Activated naive CD4-positive, alpha-beta T cell treated with Interleukin-2 at 50 U/mL for 16 hours (primary cell): ENCODE results near the gene MRPS17.
"Not testable (repeated sequence)": the region's sequence is repeated elsewhere in the genome, so short reads cannot be mapped to it uniquely, and the experiment has no call there.

Experiments
- DNase-seq: peaks from one replicate; pipeline ENCODE4 v3.0.0-alpha.2; 2020

MRPS17 gene

DNA sequence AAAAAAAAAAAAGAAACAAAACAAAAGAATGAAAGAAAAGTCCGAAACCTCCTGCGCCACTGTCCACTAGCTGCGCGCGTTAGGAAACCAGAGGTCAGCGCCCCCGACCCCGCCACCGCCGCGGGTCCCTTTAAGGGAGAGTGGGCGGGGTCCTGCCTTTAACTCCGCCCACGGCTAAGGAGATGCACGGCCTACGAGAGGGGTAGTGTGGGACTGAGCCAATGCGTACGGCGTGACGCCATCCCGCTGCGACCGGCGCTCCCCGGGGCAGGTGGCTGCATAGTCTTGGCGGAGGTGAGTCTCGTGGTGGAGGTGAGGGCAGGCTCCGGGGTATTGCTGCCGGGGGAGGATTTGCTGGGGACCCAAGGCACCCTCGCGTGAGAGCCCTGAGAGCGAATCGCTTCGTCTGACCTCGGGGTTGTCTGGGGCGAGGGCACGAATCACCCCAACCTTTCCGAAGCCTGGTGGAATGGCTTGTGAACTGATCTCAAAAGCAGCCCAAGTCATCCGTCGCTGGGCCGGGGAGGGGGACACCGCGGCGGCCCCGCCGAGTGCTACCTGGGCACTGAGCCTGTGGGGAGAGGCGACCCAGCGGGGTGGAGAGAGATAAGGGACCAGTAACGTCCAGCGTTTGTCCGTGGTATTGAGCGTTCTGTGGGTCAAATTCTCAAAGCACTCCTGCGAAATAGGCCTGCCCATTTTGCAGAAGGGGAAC, at the start of gene MRPS17:
TSS of gene MRPS17 (plus strand) at position 241 of the 715 bp plus-strand sequence. CDS start 1,319 bp downstream, outside the sequence.
- peak; percentile 93 for DNase-seq

DNA sequence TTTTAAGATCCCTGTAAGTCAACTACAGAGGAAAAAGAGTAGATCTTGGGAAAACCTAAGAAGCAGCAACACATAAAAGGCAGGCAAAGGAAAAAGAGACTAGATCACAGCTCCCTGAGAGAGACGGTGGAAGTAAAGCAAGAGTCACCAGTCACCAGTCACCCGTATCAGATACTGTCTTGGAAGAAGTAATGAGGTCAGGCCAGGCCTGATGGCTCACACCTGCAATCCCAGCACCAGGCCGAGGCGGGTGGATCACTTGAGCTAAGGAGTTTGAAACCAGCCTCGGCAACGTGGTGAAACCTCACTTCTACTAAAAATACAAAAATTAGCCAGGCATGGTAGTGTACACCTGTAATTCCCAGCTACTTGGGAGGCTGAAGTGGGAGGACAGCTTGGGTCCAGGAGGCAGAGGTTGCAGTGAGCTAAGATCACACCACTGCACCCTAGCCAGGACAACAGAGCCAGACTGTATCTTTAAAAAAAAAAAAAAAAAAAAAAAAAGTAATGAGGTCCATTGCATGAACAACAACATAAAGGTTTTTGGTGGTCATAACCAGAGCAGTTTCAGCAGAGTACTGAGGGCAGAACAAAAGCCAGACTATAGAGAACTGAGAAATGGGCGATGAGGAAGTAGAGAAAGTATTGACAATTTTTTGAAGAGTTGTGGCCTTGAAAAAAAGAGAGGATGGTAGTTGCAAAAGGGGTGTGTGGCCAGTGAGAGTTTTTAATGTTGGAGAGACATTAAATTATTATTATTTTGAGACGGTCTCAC, 47.5 kb upstream of the MRPS17 start:
- no peak for DNase-seq

- DNase-seq: no peak
These were observed 38.9 kb upstream of the MRPS17 start for GRCh38 chr7:55912748-55913158.

- DNase-seq: no peak
These were observed 33.9 kb upstream of the MRPS17 start for GRCh38 chr7:55917771-55918170.

DNA sequence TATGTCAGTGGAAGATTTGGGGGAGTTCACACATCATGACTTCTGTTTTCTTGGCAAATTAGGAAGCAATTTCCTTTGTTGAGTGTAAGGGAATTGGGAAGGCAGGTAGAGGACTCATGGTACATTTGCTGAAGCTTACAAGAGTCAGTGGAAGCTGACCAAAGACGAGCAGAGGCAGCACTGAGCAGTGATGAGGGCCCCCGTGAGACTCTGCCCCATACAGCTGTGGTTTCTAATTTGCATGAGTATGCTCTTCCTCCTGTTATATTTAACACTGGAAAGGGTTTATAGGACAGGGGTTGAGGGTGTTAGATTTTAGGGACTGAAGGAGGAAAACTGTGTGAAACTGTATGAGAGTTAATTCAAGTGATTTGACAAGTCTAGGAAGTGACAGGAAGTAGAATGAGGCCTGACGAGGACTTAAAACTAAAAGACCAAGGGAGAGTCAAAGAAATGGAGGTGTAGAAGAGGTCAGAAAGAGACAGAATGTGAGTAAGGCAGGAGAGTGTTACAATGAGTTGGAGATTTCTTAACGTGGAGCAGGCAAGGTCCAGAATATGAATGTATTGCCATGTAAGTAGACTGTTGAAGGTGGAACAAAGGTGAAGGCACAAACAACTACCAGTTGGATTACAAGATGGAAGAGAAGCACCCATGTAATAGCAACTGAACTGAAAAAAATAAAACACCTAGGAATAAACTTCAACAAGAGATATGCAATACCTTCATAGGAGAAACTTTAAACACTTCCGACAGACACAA, 23.5 kb upstream of the MRPS17 start:
- DNase-seq: no peak

- no peak for DNase-seq
These were observed 20.1 kb upstream of the MRPS17 start for GRCh38 chr7:55931421-55932151.

GRCh38 chr7:55939514-55940123, 12.1 kb upstream of the MRPS17 start:
- DNase-seq: no peak

GRCh38 chr7:55946545-55946944, 5.1 kb upstream of the MRPS17 start:
- no peak for DNase-seq

DNA sequence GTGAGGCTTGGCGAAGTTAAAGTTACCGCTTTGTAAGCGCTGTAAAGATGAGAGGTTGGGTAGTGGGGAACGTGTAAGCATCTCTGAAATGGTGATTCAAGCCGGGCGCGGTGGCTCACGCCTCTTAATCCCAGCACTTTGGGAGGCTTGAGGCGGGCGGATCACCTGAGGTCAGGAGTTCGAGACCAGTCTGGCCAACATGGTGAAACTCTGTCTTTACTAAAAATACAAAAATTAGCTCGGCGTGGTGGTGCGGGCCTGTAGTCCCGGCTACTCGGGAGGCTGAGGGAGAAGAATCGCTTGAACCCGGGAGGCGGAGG, 635 bp downstream of the MRPS17 start:
- DNase-seq: not testable (repeated sequence)

DNA sequence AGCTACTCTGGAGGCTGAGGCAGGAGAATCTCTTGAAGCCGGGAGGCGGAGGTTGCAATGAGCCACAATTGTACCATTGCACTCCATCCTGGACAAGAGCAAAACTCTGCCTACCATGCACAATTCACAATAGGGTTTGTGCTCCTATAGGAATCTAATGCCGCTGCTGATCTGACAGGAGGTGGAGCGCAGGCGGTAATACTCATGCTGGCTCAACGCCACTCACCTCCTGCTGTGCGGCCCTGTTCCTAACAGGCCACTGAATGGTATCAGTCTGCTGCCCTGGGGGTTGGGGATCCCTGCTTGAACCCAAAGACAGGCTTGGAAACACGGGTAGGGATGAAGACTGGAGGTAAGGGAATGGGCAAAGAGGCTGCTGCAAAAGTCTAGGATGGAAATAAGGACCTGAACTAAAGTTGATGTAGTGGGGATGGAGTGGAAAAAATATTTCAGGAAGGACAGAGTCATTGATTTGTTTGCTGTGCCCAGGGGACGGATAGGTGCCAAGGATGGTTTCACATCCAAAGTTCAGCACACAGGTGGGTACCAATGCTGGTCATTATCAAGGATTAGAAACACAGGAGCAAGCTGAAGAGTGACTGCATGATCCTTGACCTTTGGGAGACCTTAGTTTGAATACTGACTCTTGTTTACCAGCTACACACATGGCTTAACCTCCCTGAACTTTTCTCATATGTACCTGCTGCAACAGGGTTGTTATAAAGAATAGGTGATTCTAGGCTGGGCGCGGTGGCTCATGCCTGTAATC, 2.2 kb downstream of the MRPS17 start:
- no peak for DNase-seq

GRCh38 chr7:55957190-55957589, 5.5 kb downstream of the MRPS17 start:
- no peak for DNase-seq

- no peak for DNase-seq
These were observed 10.3 kb downstream of the MRPS17 start for GRCh38 chr7:55962014-55962413.

DNA sequence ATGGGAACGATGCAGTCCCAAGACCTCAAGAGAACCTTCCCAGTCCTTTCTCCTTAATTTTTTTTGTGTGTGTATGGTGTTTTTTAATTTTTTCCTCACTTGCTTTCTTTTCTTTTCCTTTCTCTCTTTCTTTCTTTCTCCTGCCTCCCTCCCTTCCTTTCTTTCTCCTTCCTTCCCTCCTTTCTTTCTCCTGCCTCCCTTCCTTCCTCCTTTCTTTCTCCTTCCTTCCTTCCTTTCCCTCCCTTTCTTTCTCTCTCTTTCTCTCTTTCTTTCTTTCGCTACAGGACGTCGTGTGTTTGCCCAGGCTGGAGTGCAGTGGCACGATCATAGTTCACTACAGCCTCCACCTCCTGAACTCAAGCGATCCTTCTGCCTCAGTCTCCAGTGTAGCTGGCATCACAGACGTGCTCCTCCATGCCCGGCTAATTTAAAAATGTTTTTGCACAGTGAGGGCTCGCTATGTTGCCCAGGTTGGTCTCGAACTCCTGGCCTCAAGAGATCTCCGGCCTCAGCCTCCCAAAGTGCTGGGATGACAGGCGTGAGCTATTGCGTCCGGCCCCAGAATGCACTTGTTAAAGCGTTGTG, 12.0 kb downstream of the MRPS17 start:
- DNase-seq: no peak

- peak; percentile 65 for DNase-seq
These were observed 12.8 kb downstream of the MRPS17 start, which contains the start of gene NIPSNAP2 for GRCh38 chr7:55964261-55965099. TSS of gene NIPSNAP2 (plus strand) at chr7:55964585. CDS start at chr7:55964610, 25 bp downstream.

DNA sequence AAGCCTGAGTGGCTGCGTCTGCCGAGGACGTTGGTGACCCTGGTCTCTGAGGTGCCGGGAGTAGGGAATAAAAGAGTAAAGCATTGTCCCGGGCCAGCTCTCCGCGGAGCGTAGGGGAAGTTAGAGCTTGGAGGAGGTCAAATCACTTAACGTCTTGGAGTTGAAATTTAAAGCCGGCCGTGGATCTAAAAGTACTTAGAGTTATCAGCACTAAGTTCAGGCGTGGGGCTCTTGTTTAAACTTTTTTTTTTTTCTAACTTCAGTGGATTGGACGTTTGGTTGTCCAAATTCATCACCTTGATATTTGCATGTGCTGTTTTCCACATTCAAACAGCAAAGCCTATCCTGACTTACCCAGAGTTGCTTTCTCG, 13.4 kb downstream of the MRPS17 start:
- no peak for DNase-seq

GRCh38 chr7:55965805-55966421, 14.2 kb downstream of the MRPS17 start:
- no peak for DNase-seq

- DNase-seq: no peak
These were observed 15.2 kb downstream of the MRPS17 start for GRCh38 chr7:55966851-55967250.

- no peak for DNase-seq
These were observed 17.7 kb downstream of the MRPS17 start for GRCh38 chr7:55969391-55969790.

- no peak for DNase-seq
These were observed 18.9 kb downstream of the MRPS17 start for GRCh38 chr7:55970561-55970960.

GRCh38 chr7:55970978-55971377, 19.3 kb downstream of the MRPS17 start:
- DNase-seq: no peak
